GM06990 (cell line): Measurements from ENCODE around the gene PAXX.

ENCODE experiments used
- DNase-seq: peaks from one replicate; pipeline ENCODE4 v3.0.0-alpha.2; 2011; ENCODE audit not compliant: insufficient read length; ENCODE audit errors: extremely low read depth
- H3K27me3 ChIP-seq: replicated peaks from 2 replicates; pipeline ENCODE4 v1.6.0; 2011; ENCODE audit warnings: low read length; ENCODE audit not compliant: control insufficient read depth, insufficient read depth
- H3K36me3 ChIP-seq: 2 replicates; pipeline ENCODE4 v1.5.1; 2011; ENCODE audit warnings: low read length; ENCODE audit not compliant: control insufficient read depth, insufficient read depth
- H3K4me3 ChIP-seq: replicated peaks from 2 replicates; pipeline ENCODE4 v1.5.1; 2011; ENCODE audit warnings: low read depth, mild to moderate bottlenecking, control low read depth, low read length
- TF ChIP-seq, protein P1 (sequence below): IDR thresholded peaks from 2 replicates; pipeline ENCODE4 v1.5.1; 2011; ENCODE audit warnings: low read length, control low read depth, mild to moderate bottlenecking, inconsistent platforms; ENCODE audit not compliant: insufficient read depth, poor library complexity, severe bottlenecking

The PAXX gene

GRCh38 chr9:136963341-136963740, 28.9 kb upstream of the PAXX start:
- no peaks in the 10 kb centered on the region for H3K36me3 ChIP-seq
- TF ChIP-seq, protein P1, sequence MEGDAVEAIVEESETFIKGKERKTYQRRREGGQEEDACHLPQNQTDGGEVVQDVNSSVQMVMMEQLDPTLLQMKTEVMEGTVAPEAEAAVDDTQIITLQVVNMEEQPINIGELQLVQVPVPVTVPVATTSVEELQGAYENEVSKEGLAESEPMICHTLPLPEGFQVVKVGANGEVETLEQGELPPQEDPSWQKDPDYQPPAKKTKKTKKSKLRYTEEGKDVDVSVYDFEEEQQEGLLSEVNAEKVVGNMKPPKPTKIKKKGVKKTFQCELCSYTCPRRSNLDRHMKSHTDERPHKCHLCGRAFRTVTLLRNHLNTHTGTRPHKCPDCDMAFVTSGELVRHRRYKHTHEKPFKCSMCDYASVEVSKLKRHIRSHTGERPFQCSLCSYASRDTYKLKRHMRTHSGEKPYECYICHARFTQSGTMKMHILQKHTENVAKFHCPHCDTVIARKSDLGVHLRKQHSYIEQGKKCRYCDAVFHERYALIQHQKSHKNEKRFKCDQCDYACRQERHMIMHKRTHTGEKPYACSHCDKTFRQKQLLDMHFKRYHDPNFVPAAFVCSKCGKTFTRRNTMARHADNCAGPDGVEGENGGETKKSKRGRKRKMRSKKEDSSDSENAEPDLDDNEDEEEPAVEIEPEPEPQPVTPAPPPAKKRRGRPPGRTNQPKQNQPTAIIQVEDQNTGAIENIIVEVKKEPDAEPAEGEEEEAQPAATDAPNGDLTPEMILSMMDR, result no peak
- no peak for DNase-seq

DNA sequence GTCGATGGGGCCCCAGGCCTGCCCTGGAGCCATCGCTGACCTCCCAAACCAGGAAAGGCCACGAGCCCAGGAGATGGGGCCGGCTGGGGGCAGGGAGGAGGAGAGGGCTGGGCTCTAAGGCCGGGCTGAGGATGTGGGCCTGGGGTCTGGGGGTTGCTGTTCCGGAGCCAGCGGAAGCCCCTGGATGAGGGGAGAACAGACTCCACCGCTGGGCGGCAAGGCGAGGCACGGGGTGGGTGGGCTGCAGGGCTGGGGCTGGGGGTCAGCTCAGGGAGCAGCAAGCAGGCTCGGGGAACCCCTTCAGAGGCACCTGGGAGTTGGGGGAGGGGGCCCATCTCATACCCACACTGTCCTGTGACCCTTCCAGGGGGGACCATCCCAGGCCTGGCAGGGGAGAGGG, 28.5 kb upstream of the PAXX start:
- Histone ChIP-seq H3K36me3 (no peaks in the 10 kb centered on the region), H3K27me3 (no peaks in the 10 kb centered on the region; the same call in 1 of the 2 replicates), H3K4me3 (no peak overlapping the region)
- TF ChIP-seq, protein P1, result no peak
- no peak for DNase-seq

More at GRCh38 chr9:136963341-136963740, 28.9 kb upstream of the PAXX start:
- Histone ChIP-seq H3K4me3 (no peak overlapping the region), H3K27me3 (no peaks in the 10 kb centered on the region; the same call in 1 of the 2 replicates)

DNA sequence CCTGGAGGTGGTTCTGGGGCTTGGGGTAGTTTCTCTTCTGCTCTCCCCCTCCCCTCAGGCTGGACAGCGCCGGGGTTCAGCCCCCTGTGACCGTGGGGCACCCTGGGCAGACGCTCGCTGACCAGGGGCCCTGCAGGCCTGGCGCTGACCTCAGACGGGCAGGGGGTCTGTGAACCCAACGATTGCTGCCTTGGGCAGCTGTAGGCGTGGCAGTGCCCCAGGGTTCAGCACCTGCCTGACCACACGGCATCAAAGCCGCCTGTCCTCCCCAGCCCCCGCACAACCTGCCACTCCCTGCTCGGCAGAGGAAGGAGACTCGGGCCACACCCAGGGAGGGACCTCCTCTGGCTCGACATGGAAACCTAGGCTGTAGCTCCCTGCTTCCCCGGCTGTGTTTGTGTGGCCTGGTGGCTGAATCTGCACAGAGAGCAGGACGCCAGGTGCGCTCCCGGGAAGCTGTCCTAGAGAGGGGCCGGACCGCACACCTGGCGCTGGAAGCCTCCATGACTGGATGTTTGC, 28.0 kb upstream of the PAXX start:
- no peak overlapping the region for H3K4me3 ChIP-seq
- no peaks in the 10 kb centered on the region for H3K36me3 ChIP-seq
- H3K27me3 ChIP-seq, result no peaks in the 10 kb centered on the region; the same call in 1 of the 2 replicates
- no peak for DNase-seq
- TF ChIP-seq, protein P1, result no peak

DNA sequence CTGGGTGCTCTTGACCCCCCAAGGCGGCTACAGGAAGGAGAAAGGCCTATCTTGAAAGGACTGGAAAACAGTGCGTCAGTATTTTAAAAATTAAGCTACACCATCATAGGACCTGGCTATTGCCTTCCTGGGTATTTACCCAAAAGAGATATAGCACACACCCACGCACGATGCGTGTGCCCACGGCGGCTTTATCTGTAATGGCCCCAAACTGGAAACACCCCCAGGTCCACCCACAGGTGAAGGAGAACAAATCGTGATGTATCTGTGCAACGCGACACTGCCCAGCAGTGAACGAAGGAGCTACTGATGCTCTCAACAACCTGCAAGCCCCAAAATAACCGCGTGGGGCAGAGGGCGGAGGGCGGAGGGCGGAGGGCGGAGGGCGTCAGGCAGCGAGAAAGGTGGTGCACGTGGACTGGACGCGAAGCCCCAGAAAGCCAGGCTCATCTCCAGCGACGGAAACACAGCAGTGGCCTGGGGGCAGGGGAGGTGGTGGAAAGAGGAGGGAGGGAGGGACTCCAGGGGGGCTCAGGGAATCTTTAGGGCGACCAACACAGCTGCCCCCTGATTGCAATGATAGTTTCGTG, 27.3 kb upstream of the PAXX start:
- Histone ChIP-seq H3K27me3 (no peaks in the 10 kb centered on the region), H3K36me3 (no peaks in the 10 kb centered on the region), H3K4me3 (no peak overlapping the region)
- TF ChIP-seq, protein P1, result no peak
- DNase-seq, result no peak

DNA sequence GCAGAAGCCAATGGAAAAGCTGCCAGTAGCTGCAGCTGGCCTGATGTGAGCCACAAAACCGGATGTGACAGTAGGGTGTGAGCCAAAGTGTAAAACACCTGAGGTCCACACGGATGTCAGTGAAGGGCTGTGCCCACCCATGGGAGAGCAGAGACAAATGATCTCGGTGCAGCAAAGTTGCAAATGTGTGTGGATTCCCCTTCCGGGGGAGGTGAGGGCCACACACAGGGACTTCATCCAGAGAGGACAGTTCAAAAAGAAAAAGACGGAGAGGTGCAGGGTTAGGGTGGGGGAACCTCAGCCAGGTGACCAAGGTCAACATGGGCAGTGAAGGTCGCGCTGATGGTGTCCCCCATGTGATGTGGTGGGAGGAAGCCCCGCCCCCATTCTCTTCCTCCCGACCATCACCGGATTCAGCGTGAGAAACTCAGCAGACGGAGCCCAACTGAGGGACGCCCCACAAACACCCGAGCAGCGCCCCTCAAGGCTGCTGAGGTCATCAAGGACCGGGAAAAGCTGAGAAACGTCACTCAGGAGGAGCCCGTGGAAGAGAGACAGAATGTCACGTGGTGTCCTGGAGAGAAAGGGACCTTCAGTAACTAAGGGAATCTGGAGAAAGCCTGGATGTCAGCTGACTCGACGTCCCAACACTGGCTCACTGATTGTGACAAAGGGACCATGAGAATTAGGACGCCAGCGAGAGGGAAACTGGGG, 26.3 kb upstream of the PAXX start:
- Histone ChIP-seq H3K36me3 (no peaks in the 10 kb centered on the region), H3K4me3 (peak overlapping the region; percentile 25; the same call in 1 of the 2 replicates), H3K27me3 (no peaks in the 10 kb centered on the region)
- TF ChIP-seq, protein P1, result no peak
- DNase-seq, result no peak
